ENCODE measurements around the gene APOBEC3G. TPM values are rescaled to one million over a fixed set of nuclear protein-coding genes. Genes with fewer than 3 reads are reported as not detected.

The APOBEC3G gene
- total and polyA plus RNA-seq, 10 of the 15 experiments (the other 5 are each of a cell fraction or from before 2014, with no cell fraction given), result 103 to 232 (median 152) TPM

DNA sequence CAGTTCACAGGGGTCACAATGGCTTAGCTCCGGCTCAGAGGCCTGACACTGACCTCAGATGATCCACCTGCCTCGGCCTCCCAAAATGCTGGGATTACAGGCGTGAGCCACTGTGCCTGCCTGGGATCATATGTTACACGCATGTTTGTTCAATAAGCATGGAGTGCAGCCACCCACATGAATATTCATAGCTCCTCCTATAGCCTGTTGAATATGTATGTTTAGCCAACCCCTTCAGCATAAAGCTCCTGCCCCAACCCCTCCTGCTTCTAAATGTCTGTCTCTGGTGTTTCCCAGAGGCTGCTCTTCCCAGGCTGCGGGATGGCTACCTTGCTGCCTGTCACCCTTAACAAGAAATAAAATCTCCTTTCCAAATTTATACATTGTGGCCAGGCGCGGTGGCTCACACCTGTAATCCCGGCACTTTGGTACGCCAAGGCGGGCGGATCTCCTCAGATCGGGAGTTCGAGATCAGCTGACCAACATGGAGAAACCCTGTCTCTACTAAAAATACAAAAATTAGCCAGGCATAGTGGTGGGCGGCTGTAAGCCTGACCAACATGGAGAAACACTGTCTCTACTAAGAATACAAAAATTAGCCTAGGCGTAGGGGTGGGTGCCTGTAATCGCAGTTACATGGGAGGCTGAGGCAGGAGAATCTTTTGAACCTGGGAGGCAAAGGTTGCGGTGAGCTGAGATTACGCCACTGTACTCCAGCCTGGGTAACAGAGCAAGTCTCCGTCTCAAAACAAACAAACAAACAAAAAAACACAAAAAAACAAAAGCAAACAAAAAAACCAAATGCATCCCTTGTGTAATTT, 37.6 kb upstream of the APOBEC3G start:
- DNase-seq (ENCODE audit: low read depth, low spot score), result no peak
- H3K9ac ChIP-seq (ENCODE audit: control insufficient read depth, insufficient read depth, low read length), result no peak overlapping the region
- H3K27me3 ChIP-seq (replicated peaks in 1 of 2; ENCODE audit: control insufficient read depth in 2 of 2, insufficient read depth in 2 of 2, low read length in 1 of 2), result no peaks in the 10 kb centered on the region
- TF ChIP-seq, protein P1, sequence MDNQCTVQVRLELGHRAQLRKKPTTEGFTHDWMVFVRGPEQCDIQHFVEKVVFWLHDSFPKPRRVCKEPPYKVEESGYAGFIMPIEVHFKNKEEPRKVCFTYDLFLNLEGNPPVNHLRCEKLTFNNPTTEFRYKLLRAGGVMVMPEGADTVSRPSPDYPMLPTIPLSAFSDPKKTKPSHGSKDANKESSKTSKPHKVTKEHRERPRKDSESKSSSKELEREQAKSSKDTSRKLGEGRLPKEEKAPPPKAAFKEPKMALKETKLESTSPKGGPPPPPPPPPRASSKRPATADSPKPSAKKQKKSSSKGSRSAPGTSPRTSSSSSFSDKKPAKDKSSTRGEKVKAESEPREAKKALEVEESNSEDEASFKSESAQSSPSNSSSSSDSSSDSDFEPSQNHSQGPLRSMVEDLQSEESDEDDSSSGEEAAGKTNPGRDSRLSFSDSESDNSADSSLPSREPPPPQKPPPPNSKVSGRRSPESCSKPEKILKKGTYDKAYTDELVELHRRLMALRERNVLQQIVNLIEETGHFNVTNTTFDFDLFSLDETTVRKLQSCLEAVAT (IDR thresholded peaks at IDR 0.05), result 0 out of 2 replicates have a peak, but pooled peaks have one; percentile 17
- TF ChIP-seq KDM1A (IDR thresholded peaks at IDR 0.05; ENCODE audit: borderline replicate concordance) (no peak), POU2F2 (IDR thresholded peaks at IDR 0.05; ENCODE audit: borderline replicate concordance, low read depth, low read length) (peak; percentile 73; the same call in 2 of the 3 replicates), ZNF207 (IDR thresholded peaks at IDR 0.05; ENCODE audit: borderline replicate concordance) (no peak), NBN (IDR thresholded peaks at IDR 0.05) (0 out of 2 replicates have a peak, but pooled peaks have one; percentile 12), NR2C1 (IDR thresholded peaks at IDR 0.05) (no peak)
- TF ChIP-seq, protein P2, sequence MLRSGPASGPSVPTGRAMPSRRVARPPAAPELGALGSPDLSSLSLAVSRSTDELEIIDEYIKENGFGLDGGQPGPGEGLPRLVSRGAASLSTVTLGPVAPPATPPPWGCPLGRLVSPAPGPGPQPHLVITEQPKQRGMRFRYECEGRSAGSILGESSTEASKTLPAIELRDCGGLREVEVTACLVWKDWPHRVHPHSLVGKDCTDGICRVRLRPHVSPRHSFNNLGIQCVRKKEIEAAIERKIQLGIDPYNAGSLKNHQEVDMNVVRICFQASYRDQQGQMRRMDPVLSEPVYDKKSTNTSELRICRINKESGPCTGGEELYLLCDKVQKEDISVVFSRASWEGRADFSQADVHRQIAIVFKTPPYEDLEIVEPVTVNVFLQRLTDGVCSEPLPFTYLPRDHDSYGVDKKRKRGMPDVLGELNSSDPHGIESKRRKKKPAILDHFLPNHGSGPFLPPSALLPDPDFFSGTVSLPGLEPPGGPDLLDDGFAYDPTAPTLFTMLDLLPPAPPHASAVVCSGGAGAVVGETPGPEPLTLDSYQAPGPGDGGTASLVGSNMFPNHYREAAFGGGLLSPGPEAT (IDR thresholded peaks at IDR 0.05; ENCODE audit: low read depth), result no peak
- no peaks in the 10 kb centered on the region for H3K9me3 ChIP-seq (replicated peaks; ENCODE audit: control insufficient read depth, insufficient read depth, low read length)
- SMC1A ChIA-PET (ENCODE audit: uncharacterized antibody, unreplicated experiment), result interaction anchor here (0.7 kb wide), 2 partner anchors 21 to 34 kb away, joined by 3 read pairs; no protein-coding TSS in a partner anchor
- RAD21 ChIA-PET (ENCODE audit: unreplicated experiment), result interaction anchor here (0.8 to 1.6 kb wide), 4 partner anchors 20 to 79 kb away, joined by 3 to 4 read pairs (median 3); no protein-coding TSS in a partner anchor
- no peak overlapping the region for H3K27ac ChIP-seq (ENCODE audit: control insufficient read depth, insufficient read depth)
- H4K20me1 ChIP-seq (ENCODE audit: control insufficient read depth, insufficient read depth), result no peaks in the 10 kb centered on the region
- BruUV-seq (replicated peaks), result no TSS peak
- H3K4me3 ChIP-seq, result peak overlapping the region; percentile 3; the same call in 1 of the 2 replicates
- FAIRE-seq, result no peak
- intact Hi-C loops (cut with micrococcal nuclease; ENCODE audit: unreplicated experiment) (no loop called here), in situ Hi-C loops (cut with MboI) (no loop called here)
- WGBS (ENCODE audit: insufficient coverage, insufficient replicate concordance, low lambda C conversion rate, missing lambda C conversion rate), result 94% methylated on average over 19 of the region's 19 CpGs
- no peak for ATAC-seq
- H2AFZ ChIP-seq (ENCODE audit: control insufficient read depth, low read depth, low read length), result no peak overlapping the region
- CTCF ChIA-PET, result interaction anchor here (0.6 to 1.8 kb wide), 3 partner anchors 36 to 133 kb away, joined by 3 to 5 read pairs (median 4); no protein-coding TSS in a partner anchor
- H3K4me1 ChIP-seq (ENCODE audit: control insufficient read depth, insufficient read depth, low read length), result peaks cover 9% of the 10 kb centered on the region
- peaks cover 17% of the 10 kb centered on the region for H3K79me2 ChIP-seq (ENCODE audit: control insufficient read depth, insufficient read depth, low read length)
- no peaks in the 10 kb centered on the region for H3K36me3 ChIP-seq (ENCODE audit: control insufficient read depth in 2 of 2, insufficient read depth in 2 of 2, low read length in 1 of 2)
- POLR2A ChIA-PET, result interaction anchor here (0.6 to 1.8 kb wide), 2 partner anchors 11 to 30 kb away, joined by 4 read pairs; no protein-coding TSS in a partner anchor
- H3K4me2 ChIP-seq (ENCODE audit: control insufficient read depth, insufficient read depth), result 0 out of 2 replicates have a peak overlapping the region, but pooled peaks have one; percentile 48
